Stimulated activated naive CD8-positive, alpha-beta T cell treated with anti-CD3 and anti-CD28 coated beads, Interleukin-15, amount 100 ng/mL, for 72 hours (primary cell): ENCODE data around the gene SULF2.
A peak's percentile ranks its signal among the peaks of the same experiment; 100 is the strongest.

Experiments used
- ATAC-seq: fragments of 150-1000 bp; cut with Tn5 transposase; 2 replicates; pipeline ENCODE4 v1.10.0; 2021; ENCODE audit warnings: mild to moderate bottlenecking, moderate library complexity
- DNase-seq, 2 donors: peaks; one replicate each; pipeline ENCODE4 v3.0.0; 2021 to 2022
- H3K27ac Mint-ChIP-seq, 2 donors: one replicate each; pipeline ENCODE4 v1.8.0; 2022; ENCODE audit warnings: mild to moderate bottlenecking in 2 of 2, mixed read lengths in 2 of 2, moderate library complexity in 2 of 2
- H3K27me3 Mint-ChIP-seq: one replicate; pipeline ENCODE4 v1.8.0; 2022; ENCODE audit warnings: mixed read lengths
- H3K4me1 Mint-ChIP-seq: one replicate; pipeline ENCODE4 v1.8.0; 2022; ENCODE audit warnings: mild to moderate bottlenecking, mixed read lengths
- H3K4me3 Mint-ChIP-seq, 2 donors: one replicate each; pipeline ENCODE4 v1.8.0; 2022; ENCODE audit warnings: mild to moderate bottlenecking in 2 of 2, mixed read lengths in 2 of 2, moderate library complexity in 1 of 2
- H3K9me3 Mint-ChIP-seq, 2 donors: one replicate each; pipeline ENCODE4 v1.8.0; 2022; ENCODE audit warnings: mixed read lengths in 2 of 2

The SULF2 gene

DNA sequence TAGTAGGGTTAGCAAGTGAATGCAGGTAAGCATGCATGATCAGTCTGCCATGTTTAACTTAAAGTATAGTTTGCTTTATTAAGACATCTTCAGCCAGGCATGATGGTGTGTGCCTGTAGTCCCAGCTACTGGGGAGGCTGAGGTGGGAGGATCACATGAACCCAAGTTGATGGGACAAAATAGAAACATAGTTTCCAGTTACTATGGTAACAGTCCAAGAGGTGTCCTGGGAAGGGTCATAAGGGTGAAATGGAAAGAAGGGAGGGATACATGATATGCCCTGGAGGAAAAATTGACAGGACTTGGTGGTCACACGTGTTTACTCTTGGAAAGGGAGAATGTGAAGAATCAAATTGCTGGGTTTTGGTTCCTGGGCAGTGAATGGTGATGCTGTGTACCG lies 139.6 kb downstream of the SULF2 start:
- no peak overlapping the region for H3K4me3 Mint-ChIP-seq
- no peaks in the 10 kb centered on the region for H3K4me1 Mint-ChIP-seq
- no peaks in the 10 kb centered on the region for H3K9me3 Mint-ChIP-seq
- H3K27me3 Mint-ChIP-seq = no peaks in the 10 kb centered on the region
- no peak overlapping the region for H3K27ac Mint-ChIP-seq
- ATAC-seq = no peak
- no peak for DNase-seq

- DNase-seq = no peak
- ATAC-seq = no peak
- H3K27me3 Mint-ChIP-seq = no peaks in the 10 kb centered on the region
- no peaks in the 10 kb centered on the region for H3K4me1 Mint-ChIP-seq
- no peak overlapping the region for H3K4me3 Mint-ChIP-seq
- peak overlapping the region in 1 of 2 donors; percentile 7 for H3K27ac Mint-ChIP-seq
- no peaks in the 10 kb centered on the region for H3K9me3 Mint-ChIP-seq
Measured at GRCh38 chr20:47642624-47643023, 142.7 kb downstream of the SULF2 start.

DNA sequence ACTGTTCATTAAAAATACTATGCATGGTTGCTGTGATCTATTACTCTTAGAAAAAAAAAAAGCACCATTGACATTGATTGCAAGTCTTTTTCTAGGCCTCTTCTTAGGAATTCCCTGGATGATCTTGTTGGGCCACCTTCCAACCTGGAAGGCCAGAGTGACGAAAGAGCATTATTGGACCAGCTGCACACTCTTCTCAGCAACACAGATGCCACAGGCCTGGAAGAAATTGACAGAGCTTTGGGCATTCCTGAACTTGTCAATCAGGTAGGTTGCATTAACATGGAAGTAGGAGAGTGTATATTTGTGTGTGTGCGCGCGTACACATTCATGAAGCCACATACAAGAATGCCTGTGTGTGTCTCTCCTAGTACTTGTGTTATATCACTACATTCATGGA lies 143.2 kb downstream of the SULF2 start:
- no peaks in the 10 kb centered on the region for H3K9me3 Mint-ChIP-seq
- H3K4me3 Mint-ChIP-seq = no peak overlapping the region
- DNase-seq (no peak), ATAC-seq (no peak)
- no peaks in the 10 kb centered on the region for H3K27me3 Mint-ChIP-seq
- H3K27ac Mint-ChIP-seq = no peak overlapping the region
- no peaks in the 10 kb centered on the region for H3K4me1 Mint-ChIP-seq

DNA sequence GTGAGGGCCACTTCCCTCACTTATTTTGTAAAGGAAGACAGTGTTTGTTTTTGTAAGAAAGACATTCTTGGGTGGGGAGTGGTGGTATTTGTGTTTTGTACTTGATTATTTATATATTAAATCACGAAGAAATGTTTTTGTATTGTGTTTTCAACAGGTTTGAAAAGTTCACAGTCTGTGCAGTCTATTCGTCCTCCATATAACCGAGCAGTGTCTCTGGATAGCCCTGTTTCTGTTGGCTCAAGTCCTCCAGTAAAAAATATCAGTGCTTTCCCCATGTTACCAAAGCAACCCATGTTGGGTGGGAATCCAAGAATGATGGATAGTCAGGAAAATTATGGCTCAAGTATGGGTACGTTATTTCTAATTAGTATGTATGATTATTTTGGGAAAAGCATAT lies 146.4 kb downstream of the SULF2 start:
- no peaks in the 10 kb centered on the region for H3K27me3 Mint-ChIP-seq
- H3K4me3 Mint-ChIP-seq = no peak overlapping the region
- no peaks in the 10 kb centered on the region for H3K4me1 Mint-ChIP-seq
- H3K9me3 Mint-ChIP-seq = no peaks in the 10 kb centered on the region
- DNase-seq (no peak), ATAC-seq (no peak)
- no peak overlapping the region for H3K27ac Mint-ChIP-seq

GRCh38 chr20:47635256-47635655 lies 150.0 kb downstream of the SULF2 start:
- DNase-seq = no peak
- Mint-ChIP-seq H3K4me3 (no peak overlapping the region), H3K27ac (no peak overlapping the region)

GRCh38 chr20:47631078-47631477 lies 154.2 kb downstream of the SULF2 start:
- no peaks in the 10 kb centered on the region for H3K27me3 Mint-ChIP-seq
- H3K27ac Mint-ChIP-seq = no peak overlapping the region
- H3K4me1 Mint-ChIP-seq = peaks cover 6% of the 10 kb centered on the region
- DNase-seq (no peak), ATAC-seq (no peak)
- no peaks in the 10 kb centered on the region for H3K9me3 Mint-ChIP-seq
- H3K4me3 Mint-ChIP-seq = no peak overlapping the region

More at GRCh38 chr20:47635256-47635655, 150.0 kb downstream of the SULF2 start:
- ATAC-seq = no peak
- H3K27me3 Mint-ChIP-seq = no peaks in the 10 kb centered on the region
- no peaks in the 10 kb centered on the region for H3K4me1 Mint-ChIP-seq
- no peaks in the 10 kb centered on the region for H3K9me3 Mint-ChIP-seq

DNA sequence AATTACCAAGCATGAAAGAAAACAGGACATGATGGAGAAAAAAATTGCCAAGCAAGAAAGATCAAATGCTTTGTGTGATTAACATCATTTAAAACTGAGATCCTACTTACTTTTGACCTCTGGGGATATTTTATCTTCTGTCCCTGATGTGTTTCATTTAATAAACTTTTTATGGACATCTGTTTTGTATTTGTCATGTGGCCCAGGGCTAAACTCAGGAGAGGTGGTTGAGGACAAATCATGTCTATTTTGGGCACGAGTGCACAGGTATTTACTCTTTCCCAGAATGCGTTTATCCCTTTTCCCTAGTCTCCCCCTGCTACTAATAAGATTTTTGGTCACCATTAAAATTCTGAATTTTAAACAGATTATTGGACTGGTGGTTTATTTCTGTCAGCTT lies 155.4 kb downstream of the SULF2 start:
- H3K4me1 Mint-ChIP-seq = peaks cover 6% of the 10 kb centered on the region
- H3K4me3 Mint-ChIP-seq = no peak overlapping the region
- ATAC-seq (no peak), DNase-seq (no peak)
- H3K9me3 Mint-ChIP-seq = no peaks in the 10 kb centered on the region
- H3K27me3 Mint-ChIP-seq = no peaks in the 10 kb centered on the region
- H3K27ac Mint-ChIP-seq = no peak overlapping the region

DNA sequence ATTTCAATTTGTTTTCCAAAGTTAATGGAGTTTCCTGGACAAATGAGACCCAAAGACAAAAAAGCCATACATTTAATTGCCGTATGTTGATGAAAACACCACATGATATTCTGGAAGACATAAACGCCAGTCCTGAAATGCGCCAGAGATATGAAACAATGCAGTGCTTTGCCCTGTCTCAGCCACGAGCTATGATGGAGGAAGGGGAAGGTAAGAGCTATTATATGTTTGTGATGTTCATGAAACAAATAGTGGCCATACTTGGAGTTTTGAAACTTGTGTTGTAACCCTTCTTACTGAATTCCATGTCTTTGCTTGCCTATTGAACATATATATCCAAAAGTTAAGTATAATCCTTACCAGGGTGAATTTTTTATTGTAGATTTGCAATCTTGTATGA lies 157.7 kb downstream of the SULF2 start:
- no peak for DNase-seq
- Mint-ChIP-seq H3K27me3 (no peaks in the 10 kb centered on the region), H3K27ac (no peak overlapping the region), H3K4me3 (no peak overlapping the region), H3K4me1 (peaks cover 16% of the 10 kb centered on the region), H3K9me3 (no peaks in the 10 kb centered on the region)
- no peak for ATAC-seq

DNA sequence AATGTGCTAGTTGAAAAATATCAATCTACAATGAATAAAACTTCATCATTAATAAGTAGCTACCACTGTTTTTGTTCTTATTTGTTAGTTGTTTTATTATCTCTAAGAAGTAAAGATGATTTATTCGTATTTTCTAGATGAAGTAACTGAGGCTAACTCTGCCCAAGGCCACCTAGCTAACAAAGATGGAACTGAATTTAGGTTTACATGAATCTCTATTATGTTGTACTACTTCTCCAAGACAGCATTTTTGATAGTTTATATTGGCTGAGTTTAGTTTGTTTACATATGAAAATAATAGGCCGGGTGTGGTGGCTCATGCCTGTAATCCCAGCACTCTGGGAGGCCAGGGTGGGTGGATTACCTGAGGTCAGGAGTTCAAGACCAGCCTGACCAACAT lies 162.1 kb downstream of the SULF2 start:
- H3K27ac Mint-ChIP-seq = no peak overlapping the region
- H3K27me3 Mint-ChIP-seq = no peaks in the 10 kb centered on the region
- H3K9me3 Mint-ChIP-seq = no peaks in the 10 kb centered on the region
- peaks cover 30% of the 10 kb centered on the region for H3K4me1 Mint-ChIP-seq
- H3K4me3 Mint-ChIP-seq = no peak overlapping the region
- ATAC-seq (no peak), DNase-seq (no peak)

GRCh38 chr20:47622118-47622665 lies 163.1 kb downstream of the SULF2 start:
- no peak overlapping the region for H3K4me3 Mint-ChIP-seq
- no peaks in the 10 kb centered on the region for H3K9me3 Mint-ChIP-seq
- DNase-seq (no peak), ATAC-seq (no peak)
- H3K4me1 Mint-ChIP-seq = peaks cover 38% of the 10 kb centered on the region
- peak overlapping the region in 1 of 2 donors; percentile 60 for H3K27ac Mint-ChIP-seq
- H3K27me3 Mint-ChIP-seq = no peaks in the 10 kb centered on the region

DNA sequence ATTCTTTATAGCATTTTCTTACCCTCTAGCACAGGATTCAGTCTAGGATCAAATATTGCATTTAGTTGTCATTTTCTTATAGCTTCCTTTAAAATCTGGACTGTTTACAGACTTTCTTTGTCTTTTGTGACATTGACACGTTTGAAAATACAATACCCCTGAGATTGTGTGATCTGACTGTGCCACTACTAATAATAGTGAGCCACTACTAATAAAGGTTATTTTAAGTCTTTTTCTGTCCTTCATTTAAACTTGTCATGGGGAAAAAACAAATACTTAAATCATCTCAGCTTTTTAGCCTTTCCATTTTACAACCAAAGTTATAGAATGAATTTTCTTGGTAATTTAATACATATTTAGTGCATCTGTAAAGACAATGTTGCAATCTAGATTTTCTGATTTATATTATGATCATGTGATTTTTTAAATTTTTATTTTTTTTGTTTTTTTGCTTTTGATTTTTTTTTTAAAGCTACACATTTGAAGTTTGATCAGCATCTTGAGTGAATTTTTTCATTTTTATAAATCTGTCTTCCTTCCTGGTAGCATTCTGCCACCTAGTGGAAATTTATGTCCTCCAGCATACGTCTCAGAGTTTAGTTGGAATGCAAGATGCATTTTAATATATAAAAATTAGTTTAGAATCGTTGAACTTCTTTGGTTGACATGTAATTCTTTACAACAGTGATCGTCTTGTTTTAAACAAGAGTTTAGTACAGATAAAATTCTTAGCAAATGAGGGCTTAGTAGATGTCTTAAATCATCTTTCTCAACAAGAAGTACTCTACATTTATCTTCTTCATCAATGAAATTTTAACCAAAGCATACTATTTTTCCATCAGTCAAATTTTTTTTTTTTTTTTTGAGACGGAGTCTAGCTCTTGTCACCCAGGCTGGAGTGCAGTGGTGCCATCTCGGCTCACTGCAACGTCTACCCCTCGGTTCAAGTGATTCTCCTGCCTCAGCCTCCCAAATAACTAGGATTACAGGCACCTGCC lies 164.2 kb downstream of the SULF2 start:
- peaks cover 42% of the 10 kb centered on the region for H3K4me1 Mint-ChIP-seq
- no peaks in the 10 kb centered on the region for H3K9me3 Mint-ChIP-seq
- no peak overlapping the region for H3K27ac Mint-ChIP-seq
- H3K4me3 Mint-ChIP-seq = no peak overlapping the region
- DNase-seq (no peak), ATAC-seq (no peak)
- H3K27me3 Mint-ChIP-seq = no peaks in the 10 kb centered on the region

- no peak for ATAC-seq
- Mint-ChIP-seq H3K4me1 (peaks cover 55% of the 10 kb centered on the region), H3K27ac (no peak overlapping the region)
Measured at GRCh38 chr20:47618479-47618878, 166.8 kb downstream of the SULF2 start.

DNA sequence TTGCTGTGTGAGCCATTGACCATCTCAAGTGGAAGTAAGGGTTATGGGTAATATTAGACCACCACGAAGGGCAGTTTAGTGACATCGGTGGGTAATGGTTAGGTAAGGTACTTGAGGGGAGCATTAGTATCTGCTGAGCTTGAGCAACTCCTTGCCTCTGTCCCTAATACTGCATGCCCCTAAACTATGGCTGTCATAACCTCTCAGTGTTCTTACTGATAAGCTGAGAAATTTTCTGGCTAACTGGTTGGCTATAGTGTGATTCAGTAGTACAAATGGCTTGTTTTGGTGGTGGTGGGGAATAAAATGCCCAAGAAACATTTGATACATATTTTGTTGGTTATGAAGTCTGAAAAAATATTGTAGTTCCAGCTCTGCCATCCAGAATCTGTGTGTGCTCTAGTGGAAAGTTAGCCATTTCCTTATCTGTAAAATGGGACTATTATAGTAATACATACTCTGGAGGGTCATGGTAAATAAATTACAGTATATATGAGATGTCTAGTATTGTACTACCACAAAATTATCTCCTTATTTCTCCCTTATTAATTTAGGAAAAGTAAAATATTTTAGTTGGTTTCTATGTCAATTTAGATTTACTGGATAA lies 170.5 kb downstream of the SULF2 start:
- DNase-seq = no peak
- H3K4me3 Mint-ChIP-seq = no peak overlapping the region
- H3K27ac Mint-ChIP-seq = peak overlapping the region in 1 of 2 donors; percentile 24
- no peaks in the 10 kb centered on the region for H3K27me3 Mint-ChIP-seq
- ATAC-seq = no peak
- H3K9me3 Mint-ChIP-seq = no peaks in the 10 kb centered on the region
- H3K4me1 Mint-ChIP-seq = peaks cover 76% of the 10 kb centered on the region

More at GRCh38 chr20:47618479-47618878, 166.8 kb downstream of the SULF2 start:
- Mint-ChIP-seq H3K9me3 (no peaks in the 10 kb centered on the region), H3K4me3 (no peak overlapping the region), H3K27me3 (no peaks in the 10 kb centered on the region)
- DNase-seq = no peak

DNA sequence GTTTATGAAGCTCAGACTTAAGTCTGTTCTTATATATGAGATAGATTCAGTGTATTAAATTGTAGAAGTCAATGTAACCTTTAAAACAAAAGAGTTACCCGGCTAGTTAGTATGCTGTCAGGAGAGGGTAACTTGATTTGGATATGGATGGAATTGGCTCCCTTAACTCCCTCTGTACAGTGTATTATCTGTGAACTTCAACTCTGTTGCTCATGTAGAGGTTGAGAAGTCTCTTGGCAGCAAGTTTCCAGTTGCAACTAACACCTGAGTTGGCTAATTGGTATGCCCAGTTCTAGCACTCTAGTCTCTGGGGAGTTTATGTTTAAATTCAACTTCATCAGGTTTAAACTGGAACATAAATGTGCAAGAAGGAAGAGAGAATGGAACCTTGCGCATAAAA lies 172.6 kb downstream of the SULF2 start:
- H3K9me3 Mint-ChIP-seq = no peaks in the 10 kb centered on the region
- H3K4me3 Mint-ChIP-seq = peak overlapping the region in 1 of 2 donors; percentile 7
- H3K27me3 Mint-ChIP-seq = no peaks in the 10 kb centered on the region
- ATAC-seq (no peak), DNase-seq (no peak)
- H3K27ac Mint-ChIP-seq = peak overlapping the region; percentile 51 to 95
- peaks cover 91% of the 10 kb centered on the region for H3K4me1 Mint-ChIP-seq

GRCh38 chr20:47611785-47612184 lies 173.5 kb downstream of the SULF2 start:
- H3K4me1 Mint-ChIP-seq = peaks cover 90% of the 10 kb centered on the region
- no peaks in the 10 kb centered on the region for H3K27me3 Mint-ChIP-seq
- ATAC-seq = no peak
- no peak for DNase-seq
- H3K4me3 Mint-ChIP-seq = no peak overlapping the region
- no peaks in the 10 kb centered on the region for H3K9me3 Mint-ChIP-seq
- H3K27ac Mint-ChIP-seq = peak overlapping the region; percentile 54 to 98

- ATAC-seq = peak; percentile 65
- peaks cover 93% of the 10 kb centered on the region for H3K4me1 Mint-ChIP-seq
- H3K9me3 Mint-ChIP-seq = no peaks in the 10 kb centered on the region
- no peak for DNase-seq
- peak overlapping the region; percentile 37 to 85 for H3K4me3 Mint-ChIP-seq
- H3K27ac Mint-ChIP-seq = peak overlapping the region; percentile 96 to 98
- no peaks in the 10 kb centered on the region for H3K27me3 Mint-ChIP-seq
Measured at GRCh38 chr20:47610945-47611250, 174.4 kb downstream of the SULF2 start.
